ENCODE results near the gene LARP7.
"Not testable (repeated sequence)": the region's sequence is repeated elsewhere in the genome, so short reads cannot be mapped to it uniquely, and the experiment has no call there.

The LARP7 gene

DNA sequence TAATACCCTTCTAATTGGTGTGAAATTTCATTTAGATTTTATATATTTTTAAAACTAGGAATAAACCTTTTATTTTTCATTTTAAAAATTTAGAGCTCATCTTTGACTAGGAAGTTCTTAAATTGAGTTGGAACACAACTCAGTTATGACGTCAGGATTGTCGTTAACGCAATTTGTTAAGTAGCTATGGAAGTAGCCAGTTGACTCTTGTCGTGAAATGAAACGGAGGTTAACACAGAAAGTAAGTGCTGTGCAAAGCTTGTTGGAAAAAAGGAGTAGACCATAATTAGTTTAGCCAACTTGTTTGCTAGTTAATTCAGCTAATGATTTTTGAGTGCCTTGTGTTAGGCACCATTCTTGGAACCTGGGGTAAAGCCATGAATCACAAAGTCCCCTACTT lies 18.3 kb downstream of the LARP7 start:
- H3K4me1 ChIP-seq (ENCODE audit: insufficient read depth, insufficient read length): no peaks in the 10 kb centered on the region
- TF ChIP-seq SUZ12 (IDR thresholded peaks at IDR 0.05; ENCODE audit: extremely low read depth, insufficient read depth, insufficient read length) (no peak), ZNF274 (IDR thresholded peaks at IDR 0.05; ENCODE audit: low read depth, low read length) (no peak), YY1 (IDR thresholded peaks at IDR 0.05; ENCODE audit: insufficient read depth, insufficient read length) (no peak)
- no peaks in the 10 kb centered on the region for H3K9me3 ChIP-seq (ENCODE audit: insufficient read depth, low read length)
- no peak overlapping the region for H3K4me3 ChIP-seq (ENCODE audit: insufficient read length, low read depth)
- H3K36me3 ChIP-seq (ENCODE audit: insufficient read depth, insufficient read length, low read length): peaks cover 43% of the 10 kb centered on the region
- DNase-seq (ENCODE audit: low read depth, low spot score): no peak
- no peak overlapping the region for H3K9ac ChIP-seq (ENCODE audit: insufficient read length, low read depth)
- H3K27me3 ChIP-seq (ENCODE audit: insufficient read depth, insufficient read length): no peaks in the 10 kb centered on the region

- not testable (repeated sequence) for H3K9ac ChIP-seq (ENCODE audit: insufficient read length, low read depth); H3K4me1 ChIP-seq (ENCODE audit: insufficient read depth, insufficient read length); H3K27me3 ChIP-seq (ENCODE audit: insufficient read depth, insufficient read length); H3K9me3 ChIP-seq (ENCODE audit: insufficient read depth, low read length); H3K4me3 ChIP-seq (ENCODE audit: insufficient read length, low read depth); DNase-seq (ENCODE audit: low read depth, low spot score)
- peaks cover 43% of the 10 kb centered on the region for H3K36me3 ChIP-seq (ENCODE audit: insufficient read depth, insufficient read length, low read length)
These were observed 19.2 kb downstream of the LARP7 start for GRCh38 chr4:112656115-112656514.

- no peak overlapping the region for H3K9ac ChIP-seq (ENCODE audit: insufficient read length, low read depth)
- TF ChIP-seq SUZ12 (IDR thresholded peaks at IDR 0.05; ENCODE audit: extremely low read depth, insufficient read depth, insufficient read length): no peak
- TF ChIP-seq YY1 (IDR thresholded peaks at IDR 0.05; ENCODE audit: insufficient read depth, insufficient read length): no peak
- TF ChIP-seq ZNF274 (IDR thresholded peaks at IDR 0.05; ENCODE audit: low read depth, low read length): no peak
- no peaks in the 10 kb centered on the region for H3K9me3 ChIP-seq (ENCODE audit: insufficient read depth, low read length)
- H3K4me3 ChIP-seq (ENCODE audit: insufficient read length, low read depth): no peak overlapping the region
- no peaks in the 10 kb centered on the region for H3K4me1 ChIP-seq (ENCODE audit: insufficient read depth, insufficient read length)
- H3K36me3 ChIP-seq (ENCODE audit: insufficient read depth, insufficient read length, low read length): no peaks in the 10 kb centered on the region
- no peaks in the 10 kb centered on the region for H3K27me3 ChIP-seq (ENCODE audit: insufficient read depth, insufficient read length)
- DNase-seq (ENCODE audit: low read depth, low spot score): no peak
These were observed 27.7 kb downstream of the LARP7 start for GRCh38 chr4:112664611-112665010.

- no peak overlapping the region for H3K9ac ChIP-seq (ENCODE audit: insufficient read length, low read depth)
- no peaks in the 10 kb centered on the region for H3K36me3 ChIP-seq (ENCODE audit: insufficient read depth, insufficient read length, low read length)
- H3K4me3 ChIP-seq (ENCODE audit: insufficient read length, low read depth): no peak overlapping the region
- no peaks in the 10 kb centered on the region for H3K27me3 ChIP-seq (ENCODE audit: insufficient read depth, insufficient read length)
- TF ChIP-seq YY1 (IDR thresholded peaks at IDR 0.05; ENCODE audit: insufficient read depth, insufficient read length): no peak
- TF ChIP-seq ZNF274 (IDR thresholded peaks at IDR 0.05; ENCODE audit: low read depth, low read length): no peak
- no peak for TF ChIP-seq SUZ12 (IDR thresholded peaks at IDR 0.05; ENCODE audit: extremely low read depth, insufficient read depth, insufficient read length)
- H3K4me1 ChIP-seq (ENCODE audit: insufficient read depth, insufficient read length): no peaks in the 10 kb centered on the region
- no peaks in the 10 kb centered on the region for H3K9me3 ChIP-seq (ENCODE audit: insufficient read depth, low read length)
- DNase-seq (ENCODE audit: low read depth, low spot score): no peak
These were observed 31.2 kb downstream of the LARP7 start for GRCh38 chr4:112668131-112668530.

DNA sequence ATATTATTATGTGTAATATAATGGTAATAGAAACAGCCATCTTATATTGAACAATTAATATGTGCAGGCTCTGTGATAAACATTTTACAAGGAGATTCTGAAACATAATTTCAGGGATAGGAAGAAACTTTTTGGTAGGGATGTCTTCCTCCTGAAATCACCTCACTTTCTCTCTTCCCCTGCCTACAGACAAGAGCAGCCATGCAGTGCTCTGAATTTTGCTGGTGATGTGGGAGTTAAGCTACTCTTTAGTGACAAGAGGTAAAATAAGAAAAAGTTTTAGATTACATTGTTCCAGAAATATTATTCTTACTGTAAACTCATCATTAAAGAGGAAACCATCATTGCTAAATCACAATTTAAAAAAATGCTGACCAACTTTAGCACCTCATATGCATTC lies 36.1 kb downstream of the LARP7 start:
- Histone ChIP-seq H3K27me3 (ENCODE audit: insufficient read depth, insufficient read length) (no peaks in the 10 kb centered on the region), H3K4me1 (ENCODE audit: insufficient read depth, insufficient read length) (no peaks in the 10 kb centered on the region), H3K9me3 (ENCODE audit: insufficient read depth, low read length) (no peaks in the 10 kb centered on the region), H3K9ac (ENCODE audit: insufficient read length, low read depth) (no peak overlapping the region), H3K4me3 (ENCODE audit: insufficient read length, low read depth) (no peak overlapping the region), H3K36me3 (ENCODE audit: insufficient read depth, insufficient read length, low read length) (no peaks in the 10 kb centered on the region)
- TF ChIP-seq SUZ12 (IDR thresholded peaks at IDR 0.05; ENCODE audit: extremely low read depth, insufficient read depth, insufficient read length) (no peak), ZNF274 (IDR thresholded peaks at IDR 0.05; ENCODE audit: low read depth, low read length) (no peak), YY1 (IDR thresholded peaks at IDR 0.05; ENCODE audit: insufficient read depth, insufficient read length) (no peak)
- no peak for DNase-seq (ENCODE audit: low read depth, low spot score)

DNA sequence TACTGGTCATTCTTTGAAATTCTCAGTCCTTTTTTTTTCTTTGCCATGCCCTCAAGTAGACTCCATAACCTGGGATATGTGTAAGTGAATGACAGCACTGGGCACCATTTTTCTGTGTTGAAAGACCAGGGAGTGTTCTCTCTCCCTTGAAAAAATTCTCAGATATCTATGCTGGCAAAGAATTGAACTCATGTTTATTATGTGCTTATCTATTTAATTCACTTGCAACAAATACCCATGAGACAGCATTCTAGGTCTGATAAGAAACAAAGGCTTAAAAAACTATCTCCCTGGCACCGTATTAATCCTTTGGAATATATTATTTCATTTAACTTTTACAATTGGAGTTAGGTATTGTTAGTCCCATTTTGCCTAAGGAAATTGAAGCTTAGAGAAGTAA lies 36.7 kb downstream of the LARP7 start:
- Histone ChIP-seq H3K4me3 (ENCODE audit: insufficient read length, low read depth) (no peak overlapping the region), H3K27me3 (ENCODE audit: insufficient read depth, insufficient read length) (no peaks in the 10 kb centered on the region), H3K36me3 (ENCODE audit: insufficient read depth, insufficient read length, low read length) (no peaks in the 10 kb centered on the region), H3K9ac (ENCODE audit: insufficient read length, low read depth) (no peak overlapping the region), H3K4me1 (ENCODE audit: insufficient read depth, insufficient read length) (no peaks in the 10 kb centered on the region), H3K9me3 (ENCODE audit: insufficient read depth, low read length) (no peaks in the 10 kb centered on the region)
- DNase-seq (ENCODE audit: low read depth, low spot score): no peak
- TF ChIP-seq YY1 (IDR thresholded peaks at IDR 0.05; ENCODE audit: insufficient read depth, insufficient read length): no peak
- TF ChIP-seq SUZ12 (IDR thresholded peaks at IDR 0.05; ENCODE audit: extremely low read depth, insufficient read depth, insufficient read length): no peak
- no peak for TF ChIP-seq ZNF274 (IDR thresholded peaks at IDR 0.05; ENCODE audit: low read depth, low read length)

DNA sequence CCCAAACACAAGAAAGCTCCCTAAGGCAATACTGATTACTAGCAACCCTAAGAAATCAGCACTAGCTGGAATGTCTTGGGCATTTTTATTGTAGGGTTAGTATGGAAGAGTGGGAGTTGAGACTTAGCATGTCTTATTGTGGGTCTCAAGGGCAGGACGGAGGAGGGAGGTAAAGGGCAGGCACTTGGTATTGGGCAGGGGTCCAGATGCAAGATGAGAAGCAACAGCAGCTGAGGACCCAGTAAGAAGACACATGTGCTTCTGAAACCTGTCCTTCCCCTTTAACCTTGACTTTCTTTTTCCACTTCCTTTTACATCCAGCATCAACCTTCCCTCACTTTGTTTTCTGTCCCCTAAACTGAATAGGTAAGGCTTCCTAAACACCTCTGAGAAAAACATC lies 37.4 kb downstream of the LARP7 start:
- Histone ChIP-seq H3K9ac (ENCODE audit: insufficient read length, low read depth) (no peak overlapping the region), H3K4me1 (ENCODE audit: insufficient read depth, insufficient read length) (no peaks in the 10 kb centered on the region), H3K9me3 (ENCODE audit: insufficient read depth, low read length) (no peaks in the 10 kb centered on the region), H3K27me3 (ENCODE audit: insufficient read depth, insufficient read length) (no peaks in the 10 kb centered on the region), H3K4me3 (ENCODE audit: insufficient read length, low read depth) (no peak overlapping the region), H3K36me3 (ENCODE audit: insufficient read depth, insufficient read length, low read length) (no peaks in the 10 kb centered on the region)
- TF ChIP-seq SUZ12 (IDR thresholded peaks at IDR 0.05; ENCODE audit: extremely low read depth, insufficient read depth, insufficient read length) (no peak), ZNF274 (IDR thresholded peaks at IDR 0.05; ENCODE audit: low read depth, low read length) (no peak), YY1 (IDR thresholded peaks at IDR 0.05; ENCODE audit: insufficient read depth, insufficient read length) (no peak)
- DNase-seq (ENCODE audit: low read depth, low spot score): no peak

DNA sequence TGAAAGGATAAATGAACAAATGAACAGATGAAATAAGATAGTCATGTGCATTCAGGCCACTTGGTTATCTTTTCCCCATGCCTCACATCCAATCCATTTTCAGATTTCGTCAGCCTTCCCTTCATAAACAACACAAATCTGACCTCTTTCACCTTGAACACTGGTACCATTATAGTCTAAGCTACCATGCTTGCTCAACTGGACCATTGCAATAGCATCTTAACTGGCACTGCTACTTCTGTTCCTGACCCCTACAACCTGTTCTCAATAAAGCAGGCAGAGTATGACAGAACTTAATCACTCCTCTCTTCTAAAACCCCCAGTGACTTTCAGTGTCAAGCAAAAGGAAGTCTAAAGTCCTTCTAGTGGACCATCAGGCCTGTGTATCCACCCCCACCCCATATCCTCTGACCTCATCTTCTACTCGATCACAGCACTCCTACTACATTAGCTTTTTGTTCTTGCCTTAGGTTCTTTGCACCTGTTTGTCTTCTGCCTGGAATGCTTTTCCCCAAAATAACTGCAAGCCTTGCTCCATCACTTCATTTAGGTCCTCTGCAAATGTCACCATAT lies 40.7 kb downstream of the LARP7 start:
- no peaks in the 10 kb centered on the region for H3K27me3 ChIP-seq (ENCODE audit: insufficient read depth, insufficient read length)
- DNase-seq (ENCODE audit: low read depth, low spot score): no peak
- TF ChIP-seq SUZ12 (IDR thresholded peaks at IDR 0.05; ENCODE audit: extremely low read depth, insufficient read depth, insufficient read length) (no peak), ZNF274 (IDR thresholded peaks at IDR 0.05; ENCODE audit: low read depth, low read length) (no peak), YY1 (IDR thresholded peaks at IDR 0.05; ENCODE audit: insufficient read depth, insufficient read length) (no peak)
- H3K4me3 ChIP-seq (ENCODE audit: insufficient read length, low read depth): no peak overlapping the region
- H3K4me1 ChIP-seq (ENCODE audit: insufficient read depth, insufficient read length): no peaks in the 10 kb centered on the region
- H3K9me3 ChIP-seq (ENCODE audit: insufficient read depth, low read length): no peaks in the 10 kb centered on the region
- no peak overlapping the region for H3K9ac ChIP-seq (ENCODE audit: insufficient read length, low read depth)
- no peaks in the 10 kb centered on the region for H3K36me3 ChIP-seq (ENCODE audit: insufficient read depth, insufficient read length, low read length)

Data from NT2/D1 (cell line).